ENCODE measurements around the gene CDS2.

The CDS2 gene

GRCh38 chr20:5216663-5217062, 89.9 kb downstream of the CDS2 start:
- peaks cover 0 to 13% of the 10 kb centered on the region in 2 donors for H3K36me3 ChIP-seq (ENCODE audit: control insufficient read depth in 1 of 2, insufficient read depth in 2 of 2, low read length in 2 of 2)
- no peaks in the 10 kb centered on the region for H3K27me3 ChIP-seq (ENCODE audit: low read depth, low read length)
- no peak overlapping the region for H3K4me3 ChIP-seq (ENCODE audit: low read depth in 1 of 2, low read length in 2 of 2)
- H3K4me1 ChIP-seq (ENCODE audit: control insufficient read depth in 1 of 2, insufficient read depth in 2 of 2, low read length in 2 of 2): no peaks in the 10 kb centered on the region
- no peaks in the 10 kb centered on the region for H3K9me3 ChIP-seq (ENCODE audit: control insufficient read depth in 1 of 2, low read length in 2 of 2)
- no peak overlapping the region for H3K27ac ChIP-seq (ENCODE audit: low read length)

GRCh38 chr20:5217616-5218015, 90.8 kb downstream of the CDS2 start:
- no peaks in the 10 kb centered on the region for H3K4me1 ChIP-seq (ENCODE audit: control insufficient read depth in 1 of 2, insufficient read depth in 2 of 2, low read length in 2 of 2)
- no peaks in the 10 kb centered on the region for H3K27me3 ChIP-seq (ENCODE audit: low read depth, low read length)
- H3K27ac ChIP-seq (ENCODE audit: low read length): no peak overlapping the region
- no peaks in the 10 kb centered on the region for H3K9me3 ChIP-seq (ENCODE audit: control insufficient read depth in 1 of 2, low read length in 2 of 2)
- peaks cover 0 to 4% of the 10 kb centered on the region in 2 donors for H3K36me3 ChIP-seq (ENCODE audit: control insufficient read depth in 1 of 2, insufficient read depth in 2 of 2, low read length in 2 of 2)
- H3K4me3 ChIP-seq (ENCODE audit: low read depth in 1 of 2, low read length in 2 of 2): no peak overlapping the region

- no peak overlapping the region for H3K27ac ChIP-seq (ENCODE audit: low read length)
- no peak overlapping the region for H3K4me3 ChIP-seq (ENCODE audit: low read depth in 1 of 2, low read length in 2 of 2)
- H3K4me1 ChIP-seq (ENCODE audit: control insufficient read depth in 1 of 2, insufficient read depth in 2 of 2, low read length in 2 of 2): no peaks in the 10 kb centered on the region
- H3K27me3 ChIP-seq (ENCODE audit: low read depth, low read length): no peaks in the 10 kb centered on the region
- H3K9me3 ChIP-seq (ENCODE audit: control insufficient read depth in 1 of 2, low read length in 2 of 2): no peaks in the 10 kb centered on the region
- no peaks in the 10 kb centered on the region for H3K36me3 ChIP-seq (ENCODE audit: control insufficient read depth in 1 of 2, insufficient read depth in 2 of 2, low read length in 2 of 2)
These were observed 93.7 kb downstream of the CDS2 start for GRCh38 chr20:5220321-5221060.

- no peaks in the 10 kb centered on the region for H3K27me3 ChIP-seq (ENCODE audit: low read depth, low read length)
- H3K36me3 ChIP-seq (ENCODE audit: control insufficient read depth in 1 of 2, insufficient read depth in 2 of 2, low read length in 2 of 2): no peaks in the 10 kb centered on the region
- no peak overlapping the region for H3K27ac ChIP-seq (ENCODE audit: low read length)
- no peaks in the 10 kb centered on the region for H3K9me3 ChIP-seq (ENCODE audit: control insufficient read depth in 1 of 2, low read length in 2 of 2)
- no peaks in the 10 kb centered on the region for H3K4me1 ChIP-seq (ENCODE audit: control insufficient read depth in 1 of 2, insufficient read depth in 2 of 2, low read length in 2 of 2)
- H3K4me3 ChIP-seq (ENCODE audit: low read depth in 1 of 2, low read length in 2 of 2): no peak overlapping the region
These were observed 94.2 kb downstream of the CDS2 start for GRCh38 chr20:5221061-5221430.

GRCh38 chr20:5222919-5223634, 96.3 kb downstream of the CDS2 start:
- H3K4me3 ChIP-seq (ENCODE audit: low read depth in 1 of 2, low read length in 2 of 2): no peak overlapping the region
- H3K27me3 ChIP-seq (ENCODE audit: low read depth, low read length): no peaks in the 10 kb centered on the region
- H3K9me3 ChIP-seq (ENCODE audit: control insufficient read depth in 1 of 2, low read length in 2 of 2): no peaks in the 10 kb centered on the region
- H3K27ac ChIP-seq (ENCODE audit: low read length): no peak overlapping the region
- H3K36me3 ChIP-seq (ENCODE audit: control insufficient read depth in 1 of 2, insufficient read depth in 2 of 2, low read length in 2 of 2): no peaks in the 10 kb centered on the region
- H3K4me1 ChIP-seq (ENCODE audit: control insufficient read depth in 1 of 2, insufficient read depth in 2 of 2, low read length in 2 of 2): no peaks in the 10 kb centered on the region

- H3K27ac ChIP-seq (ENCODE audit: low read length): no peak overlapping the region
- no peak overlapping the region for H3K4me3 ChIP-seq (ENCODE audit: low read depth in 1 of 2, low read length in 2 of 2)
- no peaks in the 10 kb centered on the region for H3K9me3 ChIP-seq (ENCODE audit: control insufficient read depth in 1 of 2, low read length in 2 of 2)
- H3K4me1 ChIP-seq (ENCODE audit: control insufficient read depth in 1 of 2, insufficient read depth in 2 of 2, low read length in 2 of 2): no peaks in the 10 kb centered on the region
- no peaks in the 10 kb centered on the region for H3K27me3 ChIP-seq (ENCODE audit: low read depth, low read length)
- H3K36me3 ChIP-seq (ENCODE audit: control insufficient read depth in 1 of 2, insufficient read depth in 2 of 2, low read length in 2 of 2): no peaks in the 10 kb centered on the region
These were observed 103.7 kb downstream of the CDS2 start for GRCh38 chr20:5230544-5230943.

- H3K4me3 ChIP-seq (ENCODE audit: low read depth in 1 of 2, low read length in 2 of 2): no peak overlapping the region
- no peaks in the 10 kb centered on the region for H3K9me3 ChIP-seq (ENCODE audit: control insufficient read depth in 1 of 2, low read length in 2 of 2)
- no peaks in the 10 kb centered on the region for H3K27me3 ChIP-seq (ENCODE audit: low read depth, low read length)
- H3K36me3 ChIP-seq (ENCODE audit: control insufficient read depth in 1 of 2, insufficient read depth in 2 of 2, low read length in 2 of 2): no peaks in the 10 kb centered on the region
- no peak overlapping the region for H3K27ac ChIP-seq (ENCODE audit: low read length)
- no peaks in the 10 kb centered on the region for H3K4me1 ChIP-seq (ENCODE audit: control insufficient read depth in 1 of 2, insufficient read depth in 2 of 2, low read length in 2 of 2)
These were observed 107.3 kb downstream of the CDS2 start for GRCh38 chr20:5234158-5234557.

GRCh38 chr20:5234978-5235377, 108.2 kb downstream of the CDS2 start:
- Histone ChIP-seq H3K4me1 (ENCODE audit: control insufficient read depth in 1 of 2, insufficient read depth in 2 of 2, low read length in 2 of 2) (no peaks in the 10 kb centered on the region), H3K27me3 (ENCODE audit: low read depth, low read length) (no peaks in the 10 kb centered on the region)

More at GRCh38 chr20:5234978-5235377, 108.2 kb downstream of the CDS2 start:
- no peaks in the 10 kb centered on the region for H3K36me3 ChIP-seq (ENCODE audit: control insufficient read depth in 1 of 2, insufficient read depth in 2 of 2, low read length in 2 of 2)
- no peaks in the 10 kb centered on the region for H3K9me3 ChIP-seq (ENCODE audit: control insufficient read depth in 1 of 2, low read length in 2 of 2)
- H3K4me3 ChIP-seq (ENCODE audit: low read depth in 1 of 2, low read length in 2 of 2): no peak overlapping the region
- H3K27ac ChIP-seq (ENCODE audit: low read length): no peak overlapping the region
